Activated CD4-positive, alpha-beta memory T cell treated with anti-CD3 and anti-CD28 coated beads, Interleukin-2, amount 10 ng/mL, durations not matched to agents 7 days and 5 days (primary cell): ENCODE data around the gene NUDC. TPM values are rescaled to one million over a fixed set of nuclear protein-coding genes. Genes with fewer than 3 reads are reported as not detected.
"Not testable (repeated sequence)": the region's sequence is repeated elsewhere in the genome, so short reads cannot be mapped to it uniquely, and the experiment has no call there.

Experiments
- CTCF ChIA-PET: fragments of 350-600 bp; sonication (Branson Sonifier 250); formaldehyde crosslinking; loops from one replicate; lab custom pipeline; 2021; ENCODE audit warnings: antibody characterized with exemption, inconsistent platforms; lab: Charles Lee
- POLR2A ChIA-PET: fragments of 350-600 bp; sonication (Branson Sonifier 250); formaldehyde crosslinking; loops from one replicate; lab custom pipeline; 2021; ENCODE audit warnings: antibody characterized with exemption; lab: Charles Lee
- DNase-seq: peaks from one replicate; pipeline ENCODE4 v3.0.0-alpha.2; 2020
- H3K27ac Mint-ChIP-seq: one replicate; pipeline ENCODE4 v1.8.0; 2021; ENCODE audit warnings: mild to moderate bottlenecking, mixed read lengths
- H3K27me3 Mint-ChIP-seq: one replicate; pipeline ENCODE4 v1.8.0; 2021; ENCODE audit warnings: mixed read lengths
- H3K36me3 Mint-ChIP-seq: one replicate; pipeline ENCODE4 v1.8.0; 2021; ENCODE audit warnings: low read depth, mixed read lengths
- H3K4me1 Mint-ChIP-seq: one replicate; pipeline ENCODE4 v1.8.0; 2021; ENCODE audit warnings: mixed read lengths
- H3K4me3 Mint-ChIP-seq: one replicate; pipeline ENCODE4 v1.8.0; 2021; ENCODE audit warnings: mild to moderate bottlenecking, mixed read lengths
- H3K9me3 Mint-ChIP-seq: one replicate; pipeline ENCODE4 v1.8.0; 2021; ENCODE audit warnings: mixed read lengths
- total RNA-seq, 2 experiments: library from RNA; stranded (reverse); gene quantifications; one replicate each; pipeline ENCODE4 v1.2.3, GENCODE V29; 2021

NUDC gene
- total RNA-seq, 2 experiments from 2014 or later: 55.5 to 56.1 TPM

- CTCF ChIA-PET: interaction anchor here (1.3 kb wide), 1 partner anchor 14 kb away, joined by 4 read pairs; no protein-coding TSS in a partner anchor
- no peaks in the 10 kb centered on the region for H3K36me3 Mint-ChIP-seq
- POLR2A ChIA-PET: no interaction called here
- no peak overlapping the region for H3K4me3 Mint-ChIP-seq
- no peaks in the 10 kb centered on the region for H3K9me3 Mint-ChIP-seq
- H3K27ac Mint-ChIP-seq: no peak overlapping the region
- no peaks in the 10 kb centered on the region for H3K4me1 Mint-ChIP-seq
- peaks cover 37% of the 10 kb centered on the region for H3K27me3 Mint-ChIP-seq
- DNase-seq: no peak
Measured at GRCh38 chr1:26983863-26984262, 62.3 kb downstream of the NUDC start.

GRCh38 chr1:26984291-26984690 lies 62.7 kb downstream of the NUDC start:
- no peak overlapping the region for H3K4me3 Mint-ChIP-seq
- no peak for DNase-seq
- H3K27me3 Mint-ChIP-seq: peaks cover 35% of the 10 kb centered on the region
- H3K27ac Mint-ChIP-seq: no peak overlapping the region
- ChIA-PET CTCF (interaction anchor here (1.3 kb wide), 1 partner anchor 14 kb away, joined by 4 read pairs; no protein-coding TSS in a partner anchor), POLR2A (no interaction called here)
- no peaks in the 10 kb centered on the region for H3K9me3 Mint-ChIP-seq
- H3K36me3 Mint-ChIP-seq: no peaks in the 10 kb centered on the region
- no peaks in the 10 kb centered on the region for H3K4me1 Mint-ChIP-seq

DNA sequence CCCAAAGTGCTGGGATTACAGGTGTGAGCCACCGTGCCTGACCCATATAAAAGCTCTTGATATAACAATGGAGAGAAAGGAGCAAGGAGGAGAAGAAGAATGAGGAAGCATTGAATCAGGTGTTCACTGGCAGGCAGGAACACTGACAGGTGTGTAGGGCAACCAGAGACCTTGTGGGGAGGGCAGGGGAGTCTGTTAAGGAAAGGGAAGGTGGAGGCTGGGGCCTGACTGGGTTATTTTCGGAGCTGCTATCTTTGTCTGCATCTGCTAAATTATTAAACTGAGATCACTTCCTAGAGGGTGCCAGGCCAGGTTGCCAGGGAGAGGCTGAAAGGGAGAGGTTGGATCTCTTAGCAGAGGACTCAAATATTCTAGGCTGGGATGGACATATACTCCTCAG lies 65.1 kb downstream of the NUDC start:
- Mint-ChIP-seq H3K4me3 (no peak overlapping the region), H3K4me1 (peaks cover 2% of the 10 kb centered on the region), H3K9me3 (no peaks in the 10 kb centered on the region), H3K36me3 (no peaks in the 10 kb centered on the region), H3K27me3 (peaks cover 42% of the 10 kb centered on the region), H3K27ac (no peak overlapping the region)
- no peak for DNase-seq
- ChIA-PET CTCF (interaction anchor here (1.3 to 1.9 kb wide), 3 partner anchors 9 to 11 kb away, joined by 3 to 5 read pairs (median 4); no protein-coding TSS in a partner anchor), POLR2A (no interaction called here)

GRCh38 chr1:26989403-26990109 lies 68.0 kb downstream of the NUDC start:
- H3K9me3 Mint-ChIP-seq, H3K4me3 Mint-ChIP-seq, POLR2A ChIA-PET, DNase-seq, H3K36me3 Mint-ChIP-seq, H3K27ac Mint-ChIP-seq, CTCF ChIA-PET: not testable (repeated sequence)
- H3K27me3 Mint-ChIP-seq: peaks cover 48% of the 10 kb centered on the region
- H3K4me1 Mint-ChIP-seq: peaks cover 13% of the 10 kb centered on the region

DNA sequence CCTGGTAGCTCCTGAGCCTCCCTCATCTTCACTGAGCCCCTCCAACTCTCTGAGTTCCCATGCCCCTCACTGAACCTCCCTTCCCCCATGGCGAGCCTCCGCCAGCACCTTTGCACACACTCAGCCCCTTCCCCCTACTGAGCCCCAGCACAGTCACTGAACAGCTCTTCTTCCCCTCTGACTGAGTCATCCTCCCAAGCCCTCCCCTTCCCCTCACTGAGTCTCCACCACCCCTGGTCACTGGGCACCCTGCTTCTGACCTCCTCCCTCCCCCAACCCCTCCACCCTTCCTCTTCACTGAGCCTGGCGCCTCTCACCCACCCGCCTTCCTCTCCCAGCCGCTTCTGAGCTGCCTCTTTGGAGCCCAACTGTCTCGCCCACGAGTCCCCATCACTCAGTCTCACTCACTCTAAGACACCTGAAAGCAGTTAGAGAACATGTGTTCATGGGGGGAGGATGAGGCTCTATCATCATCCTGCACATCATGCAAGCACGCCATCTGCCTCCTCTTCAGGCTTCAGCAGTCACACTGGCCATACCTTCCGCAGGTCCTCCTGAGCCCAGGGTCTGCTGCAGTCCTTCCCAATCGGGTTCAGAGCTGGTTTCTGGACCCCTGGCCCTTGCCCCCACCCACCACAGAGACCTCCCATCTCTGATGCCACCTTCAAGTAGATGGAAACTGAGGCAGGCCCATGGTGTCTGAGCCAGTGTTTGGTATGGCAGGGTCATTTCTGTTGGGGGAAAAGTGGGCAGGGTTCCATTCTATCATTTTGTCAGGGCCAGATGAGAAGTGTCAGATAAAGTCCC lies 70.0 kb downstream of the NUDC start:
- no peaks in the 10 kb centered on the region for H3K36me3 Mint-ChIP-seq
- H3K4me3 Mint-ChIP-seq: no peak overlapping the region
- POLR2A ChIA-PET: no interaction called here
- H3K9me3 Mint-ChIP-seq: no peaks in the 10 kb centered on the region
- CTCF ChIA-PET: no interaction called here
- no peak overlapping the region for H3K27ac Mint-ChIP-seq
- peaks cover 13% of the 10 kb centered on the region for H3K4me1 Mint-ChIP-seq
- H3K27me3 Mint-ChIP-seq: peaks cover 56% of the 10 kb centered on the region
- no peak for DNase-seq

- Mint-ChIP-seq H3K36me3 (no peaks in the 10 kb centered on the region), H3K27ac (no peak within 1 kb of the TSS), H3K4me3 (peak within 1 kb of the TSS; percentile 71), H3K27me3 (peaks cover 57% of the 10 kb centered on the region), H3K4me1 (peaks cover 16% of the 10 kb centered on the region), H3K9me3 (no peaks in the 10 kb centered on the region)
- ChIA-PET POLR2A (interaction anchor here (0.7 to 1.0 kb wide), 3 partner anchors 159 to 205 kb away, joined by 3 to 4 read pairs (median 3); no protein-coding TSS in a partner anchor), CTCF (interaction anchor here (0.6 to 5.5 kb wide), 3 partner anchors 12 to 193 kb away, joined by 3 to 46 read pairs (median 4); no protein-coding TSS in a partner anchor)
- DNase-seq: peak; percentile 70
Measured at GRCh38 chr1:26993237-26994019, 71.9 kb downstream of the NUDC start, which contains the start of gene TRNP1. Gene TRNP1, plus strand, starts transcription at chr1:26993692. Its CDS starts 95 bp downstream, at chr1:26993787.

GRCh38 chr1:26994020-26994786 lies 72.7 kb downstream of the NUDC start:
- peak; percentile 27 for DNase-seq
- Mint-ChIP-seq H3K36me3 (no peaks in the 10 kb centered on the region), H3K9me3 (no peaks in the 10 kb centered on the region), H3K27ac (no peak overlapping the region), H3K27me3 (peaks cover 56% of the 10 kb centered on the region), H3K4me1 (peaks cover 16% of the 10 kb centered on the region), H3K4me3 (peak overlapping the region; percentile 61)
- ChIA-PET POLR2A (interaction anchor here (0.7 to 1.0 kb wide), 3 partner anchors 158 to 205 kb away, joined by 3 to 4 read pairs (median 3); no protein-coding TSS in a partner anchor), CTCF (interaction anchor here (5.5 kb wide), 1 partner anchor 51 kb away, joined by 46 read pairs; no protein-coding TSS in a partner anchor)

DNA sequence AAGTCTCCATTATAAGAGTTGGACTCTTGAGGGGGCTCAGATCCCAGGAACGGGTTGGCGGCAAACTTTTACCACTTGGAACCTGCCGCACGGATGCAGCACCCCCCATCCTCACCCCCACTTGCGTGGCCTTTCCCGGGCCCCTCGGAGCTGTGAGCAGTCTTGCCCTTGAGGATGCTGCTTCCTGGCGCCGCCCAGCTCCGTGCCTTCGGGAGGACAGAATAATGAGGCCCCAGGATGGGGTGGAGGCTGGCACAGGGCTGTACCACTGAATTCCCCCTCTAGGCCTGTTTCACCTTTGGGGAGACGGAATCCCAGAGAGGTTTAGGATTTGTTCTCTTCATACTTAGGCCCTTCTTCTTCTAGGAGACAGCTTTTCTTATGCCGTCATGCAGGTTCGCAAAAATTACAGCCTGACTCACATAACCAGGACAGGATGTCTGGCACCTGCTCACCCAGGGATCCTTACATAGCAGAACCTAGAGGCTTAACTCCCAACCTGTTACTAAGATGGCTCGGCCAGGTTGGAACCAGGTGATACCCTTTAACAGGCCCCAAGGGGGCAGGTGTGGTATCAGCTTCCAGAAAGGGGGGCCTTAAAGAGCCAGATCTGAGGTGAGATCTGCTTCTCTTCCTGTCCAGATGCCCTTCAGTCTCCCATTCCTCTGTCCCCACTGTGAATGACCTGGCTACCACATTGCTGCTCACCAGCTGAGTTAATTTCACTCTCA lies 73.4 kb downstream of the NUDC start:
- peaks cover 56% of the 10 kb centered on the region for H3K27me3 Mint-ChIP-seq
- DNase-seq: no peak
- CTCF ChIA-PET: interaction anchor here (1.0 to 5.5 kb wide), 2 partner anchors 9 to 50 kb away, joined by 3 to 46 read pairs; no protein-coding TSS in a partner anchor
- H3K36me3 Mint-ChIP-seq: no peaks in the 10 kb centered on the region
- H3K27ac Mint-ChIP-seq: no peak overlapping the region
- peak overlapping the region; percentile 61 for H3K4me3 Mint-ChIP-seq
- POLR2A ChIA-PET: no interaction called here
- no peaks in the 10 kb centered on the region for H3K9me3 Mint-ChIP-seq
- peaks cover 16% of the 10 kb centered on the region for H3K4me1 Mint-ChIP-seq

GRCh38 chr1:26996024-26996423 lies 74.5 kb downstream of the NUDC start:
- no peak for DNase-seq
- no peaks in the 10 kb centered on the region for H3K36me3 Mint-ChIP-seq
- no peaks in the 10 kb centered on the region for H3K9me3 Mint-ChIP-seq
- peaks cover 16% of the 10 kb centered on the region for H3K4me1 Mint-ChIP-seq
- H3K4me3 Mint-ChIP-seq: no peak overlapping the region
- ChIA-PET CTCF (interaction anchor here (0.8 to 5.5 kb wide), 8 partner anchors 10 to 301 kb away, joined by 3 to 46 read pairs (median 4); partner anchors contain the start of gene NUDC), POLR2A (no interaction called here)
- H3K27me3 Mint-ChIP-seq: peaks cover 54% of the 10 kb centered on the region
- H3K27ac Mint-ChIP-seq: no peak overlapping the region
